Measurements from ENCODE around the gene CHRNA1.
"Not testable (repeated sequence)": the region's sequence is repeated elsewhere in the genome, so short reads cannot be mapped to it uniquely, and the experiment has no call there.

Gene CHRNA1

GRCh38 chr2:174713686-174714085 lies 50.6 kb downstream of the CHRNA1 start:
- no peaks in the 10 kb centered on the region for H3K4me1 ChIP-seq (ENCODE audit: control insufficient read depth in 1 of 2, insufficient read depth in 2 of 2, low read length in 2 of 2)
- H3K36me3 ChIP-seq (ENCODE audit: control insufficient read depth in 1 of 2, insufficient read depth in 2 of 2, low read length in 2 of 2), result no peaks in the 10 kb centered on the region
- no peak overlapping the region for H3K4me3 ChIP-seq (ENCODE audit: low read depth, low read length)
- H3K4ac ChIP-seq (ENCODE audit: low read depth, low read length), result no peak overlapping the region
- no peak overlapping the region for H3K18ac ChIP-seq (ENCODE audit: low read length)
- no peak overlapping the region for H2BK5ac ChIP-seq (ENCODE audit: low read depth, low read length, poor library complexity)
- no peaks in the 10 kb centered on the region for H3K79me2 ChIP-seq (ENCODE audit: control insufficient read depth, insufficient read depth, low read length, poor library complexity)
- no CpG with 5 or more reads among the region's 2 CpGs for WGBS (ENCODE audit: extremely low coverage, insufficient coverage, insufficient read length)
- H3K14ac ChIP-seq (ENCODE audit: low read length), result no peak overlapping the region
- H2BK120ac ChIP-seq (ENCODE audit: insufficient read depth, low read length, poor library complexity), result no peak overlapping the region
- H3K9ac ChIP-seq (ENCODE audit: low read length), result no peak overlapping the region
- H4K8ac ChIP-seq (ENCODE audit: low read depth, low read length), result no peak overlapping the region
- H4K12ac ChIP-seq (ENCODE audit: low read depth, low read length), result no peak overlapping the region
- no peaks in the 10 kb centered on the region for H3K79me1 ChIP-seq (ENCODE audit: low read length)
- no peak overlapping the region for H2AK5ac ChIP-seq (ENCODE audit: low read length)
- H3K4me2 ChIP-seq (ENCODE audit: low read length), result no peak overlapping the region
- no peak overlapping the region for H4K91ac ChIP-seq (ENCODE audit: low read depth, low read length)
- H2BK12ac ChIP-seq (ENCODE audit: low read length), result no peak overlapping the region
- no peak overlapping the region for H3K27ac ChIP-seq (ENCODE audit: low read depth, low read length)
- no peak for DNase-seq
- no peaks in the 10 kb centered on the region for H3K9me3 ChIP-seq (ENCODE audit: insufficient read depth, low read depth, low read length)
- no peak overlapping the region for H3K23ac ChIP-seq (ENCODE audit: low read length)
- no peaks in the 10 kb centered on the region for H3K27me3 ChIP-seq (ENCODE audit: insufficient read depth, low read length)
- no peak overlapping the region for H2AFZ ChIP-seq (ENCODE audit: insufficient read depth, low read length, poor library complexity)

GRCh38 chr2:174711206-174711605 lies 53.1 kb downstream of the CHRNA1 start:
- no CpG with 5 or more reads among the region's 6 CpGs for WGBS (ENCODE audit: extremely low coverage, insufficient coverage, insufficient read length)
- Histone ChIP-seq H3K36me3 (ENCODE audit: control insufficient read depth in 1 of 2, insufficient read depth in 2 of 2, low read length in 2 of 2) (no peaks in the 10 kb centered on the region), H3K4me1 (ENCODE audit: control insufficient read depth in 1 of 2, insufficient read depth in 2 of 2, low read length in 2 of 2) (no peaks in the 10 kb centered on the region), H3K79me1 (ENCODE audit: low read length) (no peaks in the 10 kb centered on the region), H2AK5ac (ENCODE audit: low read length) (no peak overlapping the region), H3K23ac (ENCODE audit: low read length) (no peak overlapping the region), H3K4me3 (ENCODE audit: low read depth, low read length) (no peak overlapping the region), H2BK12ac (ENCODE audit: low read length) (no peak overlapping the region), H4K91ac (ENCODE audit: low read depth, low read length) (no peak overlapping the region), H3K9me3 (ENCODE audit: insufficient read depth, low read depth, low read length) (no peaks in the 10 kb centered on the region), H2AFZ (ENCODE audit: insufficient read depth, low read length, poor library complexity) (no peak overlapping the region), H3K79me2 (ENCODE audit: control insufficient read depth, insufficient read depth, low read length, poor library complexity) (no peaks in the 10 kb centered on the region), H3K27ac (ENCODE audit: low read depth, low read length) (no peak overlapping the region), H3K9ac (ENCODE audit: low read length) (no peak overlapping the region), H4K12ac (ENCODE audit: low read depth, low read length) (no peak overlapping the region), H3K27me3 (ENCODE audit: insufficient read depth, low read length) (no peaks in the 10 kb centered on the region), H2BK5ac (ENCODE audit: low read depth, low read length, poor library complexity) (no peak overlapping the region), H3K18ac (ENCODE audit: low read length) (no peak overlapping the region), H3K4me2 (ENCODE audit: low read length) (no peak overlapping the region), H2BK120ac (ENCODE audit: insufficient read depth, low read length, poor library complexity) (no peak overlapping the region), H4K8ac (ENCODE audit: low read depth, low read length) (no peak overlapping the region), H3K14ac (ENCODE audit: low read length) (no peak overlapping the region), H3K4ac (ENCODE audit: low read depth, low read length) (no peak overlapping the region)
- peak; percentile 58 to 75 for DNase-seq

GRCh38 chr2:174709416-174710004 lies 54.8 kb downstream of the CHRNA1 start:
- not testable (repeated sequence) for H2BK12ac ChIP-seq (ENCODE audit: low read length); H3K18ac ChIP-seq (ENCODE audit: low read length); H2BK5ac ChIP-seq (ENCODE audit: low read depth, low read length, poor library complexity); H3K4me3 ChIP-seq (ENCODE audit: low read depth, low read length); H4K12ac ChIP-seq (ENCODE audit: low read depth, low read length); H3K36me3 ChIP-seq (ENCODE audit: control insufficient read depth in 1 of 2, insufficient read depth in 2 of 2, low read length in 2 of 2); H3K4ac ChIP-seq (ENCODE audit: low read depth, low read length); H2AK5ac ChIP-seq (ENCODE audit: low read length); H3K4me2 ChIP-seq (ENCODE audit: low read length); DNase-seq; H2BK120ac ChIP-seq (ENCODE audit: insufficient read depth, low read length, poor library complexity); H3K9ac ChIP-seq (ENCODE audit: low read length); H3K79me1 ChIP-seq (ENCODE audit: low read length); H3K27ac ChIP-seq (ENCODE audit: low read depth, low read length); H3K9me3 ChIP-seq (ENCODE audit: insufficient read depth, low read depth, low read length); H3K4me1 ChIP-seq (ENCODE audit: control insufficient read depth in 1 of 2, insufficient read depth in 2 of 2, low read length in 2 of 2); H3K23ac ChIP-seq (ENCODE audit: low read length); H4K8ac ChIP-seq (ENCODE audit: low read depth, low read length); H4K91ac ChIP-seq (ENCODE audit: low read depth, low read length); H3K79me2 ChIP-seq (ENCODE audit: control insufficient read depth, insufficient read depth, low read length, poor library complexity); H3K14ac ChIP-seq (ENCODE audit: low read length); H3K27me3 ChIP-seq (ENCODE audit: insufficient read depth, low read length); H2AFZ ChIP-seq (ENCODE audit: insufficient read depth, low read length, poor library complexity)
- WGBS (ENCODE audit: extremely low coverage, insufficient coverage, insufficient read length), result no CpG with 5 or more reads among the region's 32 CpGs

GRCh38 chr2:174708713-174709112 lies 55.6 kb downstream of the CHRNA1 start:
- Histone ChIP-seq H3K4ac (ENCODE audit: low read depth, low read length) (no peak overlapping the region), H3K9ac (ENCODE audit: low read length) (no peak overlapping the region), H4K8ac (ENCODE audit: low read depth, low read length) (no peak overlapping the region), H3K4me2 (ENCODE audit: low read length) (no peak overlapping the region), H2BK120ac (ENCODE audit: insufficient read depth, low read length, poor library complexity) (no peak overlapping the region), H3K4me3 (ENCODE audit: low read depth, low read length) (no peak overlapping the region), H3K27ac (ENCODE audit: low read depth, low read length) (no peak overlapping the region), H2BK5ac (ENCODE audit: low read depth, low read length, poor library complexity) (no peak overlapping the region), H3K14ac (ENCODE audit: low read length) (no peak overlapping the region), H3K9me3 (ENCODE audit: insufficient read depth, low read depth, low read length) (no peaks in the 10 kb centered on the region), H4K91ac (ENCODE audit: low read depth, low read length) (no peak overlapping the region), H3K18ac (ENCODE audit: low read length) (no peak overlapping the region), H3K36me3 (ENCODE audit: control insufficient read depth in 1 of 2, insufficient read depth in 2 of 2, low read length in 2 of 2) (no peaks in the 10 kb centered on the region), H3K27me3 (ENCODE audit: insufficient read depth, low read length) (no peaks in the 10 kb centered on the region), H3K79me2 (ENCODE audit: control insufficient read depth, insufficient read depth, low read length, poor library complexity) (no peaks in the 10 kb centered on the region), H2AFZ (ENCODE audit: insufficient read depth, low read length, poor library complexity) (no peak overlapping the region), H2BK12ac (ENCODE audit: low read length) (no peak overlapping the region), H3K79me1 (ENCODE audit: low read length) (no peaks in the 10 kb centered on the region), H2AK5ac (ENCODE audit: low read length) (no peak overlapping the region), H3K23ac (ENCODE audit: low read length) (no peak overlapping the region), H3K4me1 (ENCODE audit: control insufficient read depth in 1 of 2, insufficient read depth in 2 of 2, low read length in 2 of 2) (no peaks in the 10 kb centered on the region), H4K12ac (ENCODE audit: low read depth, low read length) (no peak overlapping the region)
- no CpG with 5 or more reads among the region's 9 CpGs for WGBS (ENCODE audit: extremely low coverage, insufficient coverage, insufficient read length)
- no peak for DNase-seq
